Stimulated activated CD8-positive, alpha-beta memory T cell treated with anti-CD3 and anti-CD28 coated beads, Interleukin-15, amount 100 ng/mL, for 24 hours (primary cell): ENCODE measurements around the gene DUOXA1.
A peak's percentile ranks its signal among the peaks of the same experiment; 100 is the strongest.

ENCODE experiments used
- DNase-seq: peaks from one replicate; pipeline ENCODE4 v3.0.0-alpha.2; 2020; ENCODE audit warnings: low read depth

DUOXA1 gene

DNA sequence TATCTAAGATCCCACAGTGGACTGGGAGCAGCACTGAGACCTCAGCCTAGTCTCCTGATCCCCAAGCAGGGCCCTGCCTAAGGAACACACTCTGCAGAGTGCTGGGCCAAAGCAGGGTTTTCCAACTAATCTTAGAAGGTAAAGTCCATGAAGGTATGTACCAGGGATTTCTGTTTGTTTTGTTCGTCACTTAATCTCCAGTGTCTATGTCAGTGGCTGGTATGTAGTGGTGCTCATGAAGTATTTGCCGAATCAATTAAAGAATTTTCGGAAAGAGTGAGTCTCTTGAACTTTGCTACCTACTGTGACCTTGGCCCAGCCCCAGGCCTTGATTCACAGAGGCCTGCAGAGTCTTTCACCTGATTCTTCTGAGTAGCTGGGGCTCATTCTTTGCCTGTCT lies 1.8 kb upstream of the DUOXA1 start:
- DNase-seq: no peak

DNA sequence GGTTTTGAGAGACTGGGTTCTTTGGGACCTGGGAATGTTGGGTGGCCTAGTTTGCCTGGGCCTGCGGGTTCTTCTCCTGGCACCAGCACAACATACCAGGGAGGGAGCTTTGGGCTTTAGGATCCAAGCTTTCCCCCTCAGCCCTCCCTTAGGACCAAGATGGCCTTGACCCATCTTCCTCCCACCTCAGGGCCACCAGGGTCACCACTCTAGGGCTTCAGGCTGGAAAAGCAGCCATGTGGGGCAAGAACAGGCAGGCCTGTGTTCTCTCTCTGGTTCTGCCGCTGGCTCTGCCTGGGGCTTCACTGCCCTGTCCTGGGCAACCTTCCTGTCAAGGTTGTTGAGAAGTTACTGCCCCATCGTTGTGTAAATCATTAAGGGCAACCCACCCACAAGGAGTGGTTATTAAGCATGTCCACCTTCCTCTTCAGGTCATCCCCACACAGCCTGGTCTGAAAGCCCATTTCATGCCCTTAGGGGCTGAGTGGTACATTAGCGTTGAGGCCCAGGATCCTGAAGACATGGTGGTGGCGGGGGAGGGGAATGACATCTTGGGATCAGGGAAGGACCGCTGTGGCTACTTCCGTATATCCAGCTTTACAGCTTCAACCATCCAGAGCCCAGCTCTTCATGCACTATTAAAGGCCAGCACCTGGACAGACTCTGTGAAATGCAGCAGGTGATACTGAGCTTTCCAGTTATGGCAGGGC lies 767 bp upstream of the DUOXA1 start:
- no peak for DNase-seq

DNA sequence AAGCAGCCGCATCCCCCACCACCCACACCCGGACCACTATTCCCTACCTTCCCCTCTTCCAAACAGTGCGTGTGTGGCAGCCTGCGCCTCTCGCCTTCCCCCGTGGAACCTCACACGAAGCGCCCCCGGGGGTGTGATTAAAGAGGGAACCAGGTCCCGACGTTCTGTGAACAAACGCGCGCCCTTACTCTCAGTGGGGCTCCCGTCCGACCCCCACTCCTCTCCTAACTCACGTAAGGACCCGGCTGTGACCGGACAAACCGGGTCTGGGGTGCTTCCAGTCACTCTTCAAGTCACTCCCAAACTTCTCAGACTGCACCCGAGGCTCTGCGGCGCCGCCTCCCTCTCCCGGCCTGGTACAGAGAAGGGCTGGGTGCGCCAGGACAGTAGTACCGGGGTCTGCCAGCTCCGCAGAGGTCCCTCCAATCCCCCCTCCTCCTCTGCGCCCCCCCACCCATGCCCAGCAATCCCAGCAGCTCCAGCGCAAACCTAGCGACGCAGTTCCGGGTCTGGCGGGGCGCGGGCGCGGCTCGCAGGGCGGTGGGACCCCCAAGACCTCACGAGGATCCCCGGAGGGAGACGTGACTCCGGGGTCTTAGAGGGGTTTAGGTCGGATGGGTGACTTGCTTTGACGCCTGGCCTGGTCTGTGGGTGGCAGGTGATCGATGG lies 574 bp downstream of the DUOXA1 start:
- no peak for DNase-seq

DNA sequence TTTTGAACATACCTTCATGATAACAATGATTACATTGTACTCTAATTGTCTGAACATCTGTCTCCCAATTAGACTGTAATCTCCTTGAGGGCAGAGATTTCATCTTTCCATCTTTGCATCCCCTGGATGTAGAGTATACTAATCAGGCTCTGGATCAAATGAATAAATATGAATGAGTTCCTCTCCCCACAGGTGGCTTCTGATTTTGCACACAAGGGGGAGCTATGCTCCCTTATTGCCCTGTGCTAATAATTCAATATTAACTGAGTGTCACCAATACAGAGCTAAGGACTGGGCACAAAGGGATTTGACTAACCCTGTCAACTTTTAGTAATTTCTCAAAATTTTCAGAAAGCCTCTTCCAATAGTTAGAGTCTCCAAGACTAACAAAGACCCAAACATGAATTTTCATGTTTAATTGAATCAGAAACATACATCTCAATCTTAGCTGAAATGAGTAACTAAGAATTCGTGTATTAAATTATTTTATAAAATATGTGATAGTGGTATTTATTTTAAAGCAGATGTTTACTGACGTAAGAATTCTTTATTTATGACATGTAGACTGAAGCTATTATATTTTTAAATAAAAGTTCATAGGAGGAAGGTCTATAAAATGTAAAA lies 3.0 kb downstream of the DUOXA1 start:
- no peak for DNase-seq

DNA sequence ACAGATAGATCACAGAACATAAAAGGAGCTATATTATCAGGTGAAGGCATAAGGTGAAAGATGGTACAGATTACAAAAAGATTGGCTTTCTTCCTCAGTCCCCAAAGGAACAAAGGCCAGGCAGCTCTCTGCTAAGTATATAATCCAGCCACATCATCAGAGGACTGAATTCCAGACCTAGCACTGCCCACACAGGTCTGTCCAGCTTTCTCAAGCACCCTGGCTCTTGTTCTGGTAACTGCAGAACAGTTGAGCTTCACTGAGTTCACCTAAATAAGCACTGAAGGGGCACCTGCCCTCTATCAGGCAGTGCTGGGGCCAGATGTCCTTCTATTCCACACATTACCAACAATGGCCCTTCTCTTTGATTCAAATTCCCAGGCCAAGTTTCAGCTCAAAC lies 6.3 kb downstream of the DUOXA1 start:
- no peak for DNase-seq

DNA sequence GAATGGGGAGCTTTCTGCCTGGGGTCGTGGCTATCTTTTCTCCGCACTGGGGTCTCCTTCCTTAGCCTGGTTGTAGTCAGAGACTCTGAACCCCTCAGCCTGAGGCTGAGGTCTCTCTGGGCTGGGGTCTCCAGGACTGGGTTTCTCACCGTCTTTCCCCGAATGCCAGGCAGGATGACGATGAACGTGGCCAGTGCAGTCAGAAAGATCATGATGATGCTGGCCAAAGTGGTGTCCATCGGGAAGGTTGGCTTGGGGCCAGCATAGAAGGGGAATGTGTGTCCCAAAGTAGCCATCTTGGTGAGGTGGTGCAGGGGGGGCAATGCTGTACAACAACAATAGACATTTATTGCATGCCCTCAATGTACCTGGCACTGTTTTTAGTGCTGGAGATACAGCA lies 7.0 kb downstream of the DUOXA1 start:
- DNase-seq: no peak

DNA sequence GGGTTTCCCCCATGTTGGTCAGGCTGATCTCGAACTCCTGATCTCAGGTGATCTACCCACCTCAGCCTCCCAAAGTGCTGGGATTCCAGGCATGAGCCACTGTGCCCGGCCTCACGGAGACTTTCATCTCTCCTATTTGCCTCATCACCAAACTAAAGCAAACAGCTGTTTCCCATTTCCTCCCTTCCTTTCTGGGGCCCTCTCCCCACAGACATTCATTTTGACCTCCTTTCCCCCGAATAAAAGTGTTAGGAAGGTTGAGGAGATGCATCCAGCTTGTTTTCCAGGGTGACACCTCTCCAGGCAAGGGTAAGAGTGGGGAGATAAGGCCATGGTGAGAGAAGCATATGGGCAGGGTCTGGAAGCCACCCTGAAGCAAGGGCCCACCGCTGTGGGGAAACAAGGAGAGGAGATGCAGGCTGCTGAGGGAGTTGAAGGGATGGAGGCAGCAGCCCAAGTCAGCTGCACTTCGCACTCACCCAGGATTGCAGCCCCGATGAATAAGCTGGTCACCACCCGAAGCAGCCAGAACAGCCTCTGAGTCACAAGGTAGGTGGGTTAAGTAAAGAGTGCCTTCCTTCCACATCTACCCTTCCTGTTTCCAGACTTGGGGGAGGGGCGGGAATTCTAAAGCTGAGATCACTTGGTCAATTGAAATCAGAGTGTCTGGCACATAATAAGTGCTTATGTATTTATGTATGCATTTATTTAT lies 7.8 kb downstream of the DUOXA1 start:
- DNase-seq: no peak

DNA sequence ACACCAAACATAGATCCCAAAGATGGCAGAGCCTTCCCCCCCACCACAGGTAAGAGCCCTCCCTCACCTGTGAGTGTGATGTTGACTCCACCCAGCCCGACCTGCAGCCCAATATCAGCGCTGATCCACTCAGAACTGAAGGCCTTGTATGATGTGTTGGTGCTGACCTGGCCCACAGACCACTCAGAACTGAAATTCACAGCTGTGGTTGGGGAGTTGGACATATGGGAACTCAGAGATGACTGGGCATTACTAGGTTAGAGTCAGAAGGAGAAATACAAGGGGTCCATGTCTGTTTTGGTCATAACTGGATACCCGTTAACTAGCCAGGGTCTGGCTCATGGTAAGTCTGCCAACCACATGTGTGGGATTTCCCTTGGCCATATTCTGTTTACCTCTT lies 8.7 kb downstream of the DUOXA1 start:
- no peak for DNase-seq

DNA sequence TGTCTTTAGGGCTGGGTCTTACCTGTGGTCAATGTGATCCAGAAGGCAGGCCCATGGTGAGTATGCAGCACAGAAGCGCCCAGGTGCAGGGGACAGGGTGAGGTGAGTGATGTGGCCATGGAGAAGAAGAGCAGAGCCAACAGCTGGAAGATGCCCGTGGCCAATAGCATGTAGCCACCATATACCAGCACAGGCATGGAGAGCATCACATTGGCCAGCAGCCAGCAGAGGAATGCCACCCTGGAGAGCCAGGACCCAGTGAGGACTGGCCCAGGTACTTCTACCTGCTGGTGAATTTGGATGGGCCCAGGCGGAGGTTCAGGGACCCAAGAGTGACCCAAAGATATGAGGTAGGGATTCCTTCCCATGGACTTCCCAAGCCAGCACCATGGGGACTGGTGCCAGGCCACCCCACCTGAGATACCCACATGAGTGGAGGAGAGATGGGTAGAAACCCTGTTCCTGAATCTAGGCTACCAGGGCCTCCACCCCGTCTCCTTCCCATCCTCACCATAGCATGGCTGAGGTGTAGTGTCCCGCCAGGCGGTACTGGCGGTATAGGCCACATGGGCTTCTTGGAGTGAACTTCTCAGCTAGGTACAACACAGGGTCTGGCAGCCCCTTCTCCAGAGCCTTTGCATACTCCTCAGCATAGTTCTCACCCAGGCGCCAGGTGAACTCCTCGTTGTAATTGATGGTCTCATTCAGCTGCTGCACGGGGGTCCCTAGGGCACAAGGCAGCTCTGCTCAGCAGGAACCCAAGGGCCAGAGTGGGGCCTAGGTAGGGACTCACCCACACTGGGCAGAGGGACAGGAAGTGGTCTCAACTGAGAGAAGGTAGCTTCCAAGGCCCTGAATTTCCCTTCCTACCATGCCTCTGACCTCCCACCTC lies 9.4 kb downstream of the DUOXA1 start:
- no peak for DNase-seq

DNA sequence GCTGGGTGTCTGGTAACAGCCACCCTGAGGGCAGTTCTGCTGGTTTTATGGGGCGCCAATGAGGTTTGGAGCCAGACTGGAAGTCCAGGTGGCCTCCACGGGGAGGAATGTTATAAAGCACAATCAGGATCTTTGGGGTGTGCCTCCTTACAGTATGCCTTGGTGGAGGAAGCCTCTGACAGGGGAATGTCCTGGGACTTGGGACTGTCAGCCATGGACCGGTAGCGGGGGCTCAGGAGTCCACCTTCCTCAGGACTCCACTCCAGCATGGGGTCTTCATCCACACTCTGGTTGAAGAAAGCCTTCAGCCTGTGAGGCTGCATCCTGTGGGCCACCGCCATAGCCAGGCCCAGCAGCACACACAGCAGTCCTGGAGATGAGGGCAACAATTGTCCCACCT lies 10.7 kb downstream of the DUOXA1 start:
- DNase-seq: no peak

DNA sequence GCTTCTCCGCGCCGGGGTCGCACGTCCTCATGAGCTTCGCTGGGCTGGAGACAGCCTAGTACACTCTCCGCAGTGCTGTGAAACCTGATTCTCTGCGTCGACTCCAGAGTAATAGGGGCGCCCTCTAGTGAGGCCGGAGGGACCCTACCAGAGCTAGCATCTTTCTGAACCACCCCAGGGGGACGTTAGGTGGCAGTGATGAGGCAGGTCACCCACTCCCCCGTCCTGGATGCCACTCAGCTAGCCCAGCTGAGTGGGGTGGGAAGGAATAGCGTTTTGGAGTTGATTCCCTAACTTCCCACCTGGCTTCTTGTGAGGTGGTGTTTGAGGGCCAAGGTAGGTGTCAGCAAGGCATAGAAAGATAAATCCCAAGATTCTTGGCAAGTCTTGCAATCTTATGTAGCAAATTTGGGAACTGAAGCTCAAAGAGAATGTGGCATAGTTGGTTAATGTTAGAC lies 11.5 kb downstream of the DUOXA1 start:
- DNase-seq: peak; percentile 55

DNA sequence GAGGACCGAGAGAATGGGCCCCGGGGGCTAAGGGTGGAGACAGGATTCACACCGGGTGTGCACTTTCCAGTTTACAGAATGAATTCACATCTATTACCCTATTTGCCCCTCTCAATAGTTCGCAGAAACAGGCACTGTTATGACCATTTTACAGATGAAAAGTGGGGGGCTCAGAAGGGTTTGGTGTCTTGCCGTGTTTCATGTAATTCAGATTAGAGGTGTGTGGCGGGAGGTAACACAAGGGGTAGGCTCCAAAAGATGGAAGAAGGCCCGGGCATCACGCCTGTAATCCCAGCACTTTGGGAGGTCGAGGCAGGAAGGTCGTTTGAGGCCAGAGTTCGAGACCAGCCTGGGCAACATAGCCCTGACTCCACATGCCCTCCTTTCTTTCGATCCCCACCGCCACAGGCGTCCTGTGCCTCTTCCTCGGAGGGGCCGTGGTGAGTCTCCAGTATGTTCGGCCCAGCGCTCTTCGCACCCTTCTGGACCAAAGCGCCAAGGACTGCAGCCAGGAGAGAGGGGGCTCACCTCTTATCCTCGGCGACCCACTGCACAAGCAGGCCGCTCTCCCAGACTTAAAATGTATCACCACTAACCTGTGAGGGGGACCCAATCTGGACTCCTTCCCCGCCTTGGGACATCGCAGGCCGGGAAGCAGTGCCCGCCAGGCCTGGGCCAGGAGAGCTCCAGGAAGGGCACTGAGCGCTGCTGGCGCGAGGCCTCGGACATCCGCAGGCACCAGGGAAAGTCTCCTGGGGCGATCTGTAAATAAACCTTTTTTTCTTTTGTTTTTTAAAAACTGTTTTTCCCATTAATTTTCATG lies 12.2 kb downstream of the DUOXA1 start:
- DNase-seq: no peak

DNA sequence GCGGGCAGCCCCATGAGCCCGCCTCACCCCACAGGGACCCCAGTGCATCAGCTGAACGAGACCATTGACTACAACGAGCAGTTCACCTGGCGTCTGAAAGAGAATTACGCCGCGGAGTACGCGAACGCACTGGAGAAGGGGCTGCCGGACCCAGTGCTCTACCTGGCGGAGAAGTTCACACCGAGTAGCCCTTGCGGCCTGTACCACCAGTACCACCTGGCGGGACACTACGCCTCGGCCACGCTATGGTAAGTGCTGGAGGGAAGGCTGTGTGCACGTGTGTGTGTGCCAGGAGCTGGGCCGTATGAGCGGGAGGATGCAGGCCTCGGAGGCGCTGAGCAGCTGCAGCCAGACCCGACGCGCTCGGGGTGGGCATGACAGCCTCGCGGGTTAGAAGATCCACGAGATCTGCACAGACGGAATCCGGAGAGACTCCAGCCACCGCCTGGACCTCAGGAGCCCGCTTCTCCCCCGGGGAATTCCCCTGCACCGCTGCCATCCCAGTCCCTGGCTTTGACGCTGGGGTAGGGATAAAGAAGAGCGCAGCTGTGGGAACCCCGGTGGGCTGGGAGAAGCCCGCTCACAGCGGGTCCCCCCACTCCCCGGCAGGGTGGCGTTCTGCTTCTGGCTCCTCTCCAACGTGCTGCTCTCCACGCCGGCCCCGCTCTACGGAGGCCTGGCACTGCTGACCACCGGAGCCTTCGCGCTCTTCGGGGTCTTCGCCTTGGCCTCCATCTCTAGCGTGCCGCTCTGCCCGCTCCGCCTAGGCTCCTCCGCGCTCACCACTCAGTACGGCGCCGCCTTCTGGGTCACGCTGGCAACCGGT lies 13.0 kb downstream of the DUOXA1 start:
- DNase-seq: no peak

DNA sequence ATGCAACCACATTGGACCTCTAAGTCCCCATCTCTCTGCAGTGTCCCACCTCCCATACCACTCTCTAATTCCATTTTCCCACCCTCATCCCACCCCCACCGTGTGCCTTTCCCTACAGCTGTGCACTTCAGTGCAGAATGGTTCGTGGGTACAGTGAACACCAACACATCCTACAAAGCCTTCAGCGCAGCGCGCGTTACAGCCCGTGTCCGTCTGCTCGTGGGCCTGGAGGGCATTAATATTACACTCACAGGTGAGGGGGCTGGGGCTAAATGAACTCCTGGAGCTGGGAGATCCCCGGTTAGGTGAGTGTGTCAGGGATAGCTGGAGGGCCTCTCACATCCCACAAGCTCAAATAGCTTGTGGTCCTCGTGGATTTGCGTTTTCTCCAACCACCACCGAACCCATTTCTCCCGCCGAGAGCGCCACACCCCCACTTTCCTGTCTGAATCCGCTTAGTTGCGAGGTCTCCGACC lies 13.6 kb downstream of the DUOXA1 start:
- no peak for DNase-seq

DNA sequence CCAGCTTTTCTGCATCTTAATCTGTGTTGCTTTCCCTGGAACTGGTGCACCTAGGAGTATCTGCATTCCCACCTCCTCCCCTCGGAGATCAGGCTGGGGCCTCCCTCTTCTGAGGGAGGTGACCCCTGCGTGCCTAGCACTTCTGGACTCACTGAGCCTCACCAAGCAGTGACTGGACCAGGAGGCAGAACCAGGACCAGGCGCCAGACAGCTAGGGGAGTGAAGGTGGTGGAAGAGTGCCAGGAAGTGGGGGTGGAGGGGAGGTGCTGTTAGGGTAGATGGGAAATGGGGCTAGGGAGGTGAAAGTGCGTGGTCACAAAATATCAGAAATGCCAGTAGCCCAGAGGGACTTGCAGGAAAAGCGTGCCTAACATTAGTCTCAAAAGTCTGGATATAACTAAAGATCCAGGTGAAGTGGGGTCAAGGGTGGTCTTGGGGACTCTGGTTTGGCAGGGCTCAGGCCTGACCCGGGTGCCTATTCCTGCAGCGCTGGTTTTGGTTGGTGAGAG lies 14.3 kb downstream of the DUOXA1 start:
- DNase-seq: no peak

DNA sequence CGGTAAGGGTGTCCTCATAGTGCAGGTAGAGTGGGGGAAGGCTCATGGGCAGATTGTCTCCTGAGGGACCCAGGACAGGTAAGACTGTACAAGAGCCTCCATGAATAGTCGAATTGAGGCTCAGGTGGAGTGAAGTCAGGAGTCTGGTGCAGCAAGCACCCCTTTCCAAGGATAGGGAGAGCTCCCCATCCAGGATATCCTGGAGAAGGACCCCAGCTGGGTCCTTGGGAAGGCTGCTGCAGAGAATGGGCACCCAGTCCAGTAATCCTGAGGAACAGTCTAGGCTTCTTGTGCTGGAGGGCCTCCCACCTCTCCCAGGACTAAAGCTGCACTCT lies 15.0 kb downstream of the DUOXA1 start:
- no peak for DNase-seq

DNA sequence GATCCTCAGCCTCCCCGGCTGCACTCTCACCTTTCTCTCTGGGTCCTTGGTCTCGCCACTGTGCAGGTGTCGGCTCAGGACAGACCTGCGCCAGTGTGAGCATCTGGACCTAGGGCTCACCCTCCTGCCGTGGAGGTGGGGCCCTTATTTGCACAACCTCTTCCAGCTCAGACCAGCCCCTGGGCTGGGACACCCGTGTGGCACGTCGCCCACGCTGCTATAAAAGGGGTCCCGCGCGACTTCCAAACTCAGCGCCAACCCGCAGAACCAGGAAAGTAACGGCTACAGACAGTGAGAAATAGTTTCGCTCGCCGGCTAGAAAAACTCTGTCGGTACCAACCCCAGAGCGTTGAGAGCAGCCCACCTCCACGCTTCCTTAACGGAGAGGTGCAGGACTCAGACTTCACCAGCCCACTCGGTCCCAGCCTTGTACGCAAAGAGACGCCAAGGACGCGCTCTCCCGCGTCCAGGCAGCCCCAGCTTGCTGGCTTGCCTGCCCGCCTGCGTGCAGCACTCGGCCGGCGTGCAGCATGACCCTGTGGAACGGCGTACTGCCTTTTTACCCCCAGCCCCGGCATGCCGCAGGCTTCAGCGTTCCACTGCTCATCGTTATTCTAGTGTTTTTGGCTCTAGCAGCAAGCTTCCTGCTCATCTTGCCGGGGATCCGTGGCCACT lies 15.5 kb downstream of the DUOXA1 start, which contains the start of the genes DUOX2 and DUOXA2:
Gene DUOX2 (minus strand): TSS at position 97 of the 675 bp plus-strand sequence. CDS start 761 bp downstream, outside the sequence.
Gene DUOXA2 (plus strand): TSS at position 251 of the 675 bp plus-strand sequence. CDS start 280 bp downstream, at position 531.
- DNase-seq: no peak

DNA sequence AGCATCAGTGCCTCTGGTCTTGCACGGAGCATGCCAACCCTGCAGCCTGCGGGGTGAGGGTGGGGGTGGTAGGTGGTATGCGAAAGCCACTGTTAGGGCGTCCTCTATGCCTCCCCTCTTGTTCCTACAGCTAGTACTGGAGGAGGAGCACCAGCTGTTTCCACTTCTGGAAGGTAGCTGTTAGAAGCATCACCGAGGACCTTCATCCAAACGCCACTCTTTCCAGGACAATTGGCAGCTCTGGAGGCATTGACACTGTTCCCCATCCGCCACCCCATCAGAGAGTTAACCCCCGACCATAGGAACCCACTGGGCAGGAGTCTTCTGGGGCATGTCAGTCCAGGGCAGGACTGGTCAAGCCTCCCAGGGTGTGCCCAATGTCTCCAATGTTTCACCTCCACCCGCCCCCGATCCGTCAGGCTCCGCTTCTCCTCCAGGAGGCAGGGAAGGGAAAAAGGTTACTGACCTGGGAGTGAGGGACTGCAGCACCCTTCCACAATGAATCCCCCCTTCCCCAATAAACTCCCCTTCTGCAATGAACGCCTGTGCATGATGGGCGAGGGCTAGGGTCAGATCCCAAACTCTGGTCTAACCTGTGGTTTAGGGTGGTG lies 16.2 kb downstream of the DUOXA1 start:
- no peak for DNase-seq
